Ascending aorta (tissue), 2 donors: ENCODE results near the gene SELENOO. TPM values are rescaled to one million over a fixed set of nuclear protein-coding genes. Genes with fewer than 3 reads are reported as not detected.

Experiments used
- DNase-seq, 2 donors: peaks; one replicate each; pipeline ENCODE4 v3.0.0-alpha.2; 2019; ENCODE audit warnings: low spot score in 2 of 2
- H3K27ac ChIP-seq, 2 donors: fragments of 200-600 bp; sonication (generic); one replicate each; pipeline ENCODE4 v1.5.1; 2016 to 2017; ENCODE audit warnings: mild to moderate bottlenecking in 1 of 2
- H3K27me3 ChIP-seq: fragments of 200-600 bp; sonication (generic); one replicate; pipeline ENCODE4 v1.5.1; 2017
- H3K36me3 ChIP-seq, 2 donors: fragments of 200-600 bp; sonication (generic); one replicate each; pipeline ENCODE4 v1.5.1; 2016
- H3K4me1 ChIP-seq, 2 donors: fragments of 200-600 bp; sonication (generic); one replicate each; pipeline ENCODE4 v1.5.1; 2016 to 2017; ENCODE audit warnings: mild to moderate bottlenecking in 1 of 2
- H3K4me3 ChIP-seq, 2 donors: fragments of 200-600 bp; sonication (generic); one replicate each; pipeline ENCODE4 v1.5.1; 2016 to 2017; ENCODE audit warnings: mild to moderate bottlenecking in 1 of 2
- H3K9me3 ChIP-seq, 2 donors: fragments of 200-600 bp; sonication (generic); one replicate each; pipeline ENCODE4 v1.5.1; 2016
- CTCF ChIP-seq, 3 experiments: fragments of 200-600 bp in 2 of 3; fragments of 450-650 bp in 1 of 3; sonication (generic) in 2 of 3; IDR thresholded peaks; one replicate each; pipeline ENCODE4 v1.5.1; 2016 to 2019; ENCODE audit warnings: antibody characterized with exemption in 3 of 3, mild to moderate bottlenecking in 1 of 3, moderate library complexity in 1 of 3
- intact Hi-C: fragments of 100-400 bp; cut with DNase I; formaldehyde crosslinking; loops from one replicate; pipeline ENCODE4 v1.15.1; 2023
- total RNA-seq: library from RNA; depleted of rRNA; stranded (reverse); fragments of >200 nt; gene quantifications from one replicate; pipeline ENCODE4 v1.1.0, GENCODE V29; 2016

Gene SELENOO
- total RNA-seq, 1 donor from 2014 or later: 41.7 TPM

DNA sequence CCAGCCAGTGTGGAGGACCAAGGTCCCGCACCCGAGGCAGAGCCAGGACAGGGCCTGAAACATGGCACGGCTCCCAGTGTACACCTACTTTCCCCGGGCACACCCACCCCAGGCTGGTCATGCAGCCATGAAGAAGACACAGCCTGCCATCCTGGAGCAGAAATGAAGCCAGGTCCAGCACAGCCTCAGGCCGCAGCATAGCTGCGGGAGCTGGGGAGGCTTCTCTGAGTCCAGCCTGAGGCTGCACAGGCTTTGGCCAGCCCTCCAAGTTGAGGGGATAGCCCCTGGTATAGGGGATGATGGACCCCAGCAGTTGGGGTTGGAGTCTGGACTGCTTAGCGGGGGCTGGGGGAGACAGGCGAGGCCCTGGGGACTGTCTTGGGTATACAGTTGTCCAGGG, 53.1 kb downstream of the SELENOO start:
- TF ChIP-seq CTCF (IDR thresholded peaks at IDR 0.05): no peak
- H3K36me3 ChIP-seq: no peaks in the 10 kb centered on the region
- no peak overlapping the region for H3K4me3 ChIP-seq
- H3K9me3 ChIP-seq: no peaks in the 10 kb centered on the region
- no peak overlapping the region for H3K27ac ChIP-seq
- H3K4me1 ChIP-seq: peaks cover 11 to 19% of the 10 kb centered on the region in 2 donors
- no peak for DNase-seq
- intact Hi-C loops: loop anchor here (2.0 kb wide), 1 partner anchor 17 kb away; the partner anchor contains the start of gene MAPK11
- no peaks in the 10 kb centered on the region for H3K27me3 ChIP-seq

GRCh38 chr22:50255099-50255498, 54.3 kb downstream of the SELENOO start:
- no peak for TF ChIP-seq CTCF (IDR thresholded peaks at IDR 0.05)
- H3K4me1 ChIP-seq: peaks cover 5 to 15% of the 10 kb centered on the region in 2 donors
- H3K36me3 ChIP-seq: no peaks in the 10 kb centered on the region
- DNase-seq: no peak
- no peaks in the 10 kb centered on the region for H3K9me3 ChIP-seq
- H3K27ac ChIP-seq: no peak overlapping the region
- intact Hi-C loops: no loop called here
- no peaks in the 10 kb centered on the region for H3K27me3 ChIP-seq
- no peak overlapping the region for H3K4me3 ChIP-seq

DNA sequence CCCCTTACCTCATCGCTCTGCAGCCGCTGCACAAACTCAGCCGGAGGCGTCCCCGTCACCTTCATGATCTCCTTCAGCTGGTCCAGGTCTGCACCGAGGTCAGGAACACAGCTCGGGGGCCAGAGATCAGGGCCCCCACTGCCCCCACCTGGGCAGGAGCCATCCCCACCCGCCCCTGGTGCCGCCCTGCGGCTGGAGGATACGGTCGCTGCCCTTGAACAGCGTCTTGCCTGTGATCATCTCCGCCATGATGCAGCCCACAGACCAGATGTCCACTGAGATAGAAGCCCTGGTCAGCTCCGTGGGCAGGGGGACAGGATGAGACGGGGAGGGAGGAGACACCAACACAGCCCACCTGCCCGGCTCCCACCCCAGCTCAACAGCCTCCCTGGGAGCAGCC, 54.8 kb downstream of the SELENOO start:
- Histone ChIP-seq H3K9me3 (no peaks in the 10 kb centered on the region), H3K27ac (no peak overlapping the region), H3K4me3 (no peak overlapping the region), H3K36me3 (no peaks in the 10 kb centered on the region), H3K4me1 (peaks cover 0 to 10% of the 10 kb centered on the region in 2 donors), H3K27me3 (no peaks in the 10 kb centered on the region)
- no peak for DNase-seq
- no peak for TF ChIP-seq CTCF (IDR thresholded peaks at IDR 0.05)
- intact Hi-C loops: no loop called here

DNA sequence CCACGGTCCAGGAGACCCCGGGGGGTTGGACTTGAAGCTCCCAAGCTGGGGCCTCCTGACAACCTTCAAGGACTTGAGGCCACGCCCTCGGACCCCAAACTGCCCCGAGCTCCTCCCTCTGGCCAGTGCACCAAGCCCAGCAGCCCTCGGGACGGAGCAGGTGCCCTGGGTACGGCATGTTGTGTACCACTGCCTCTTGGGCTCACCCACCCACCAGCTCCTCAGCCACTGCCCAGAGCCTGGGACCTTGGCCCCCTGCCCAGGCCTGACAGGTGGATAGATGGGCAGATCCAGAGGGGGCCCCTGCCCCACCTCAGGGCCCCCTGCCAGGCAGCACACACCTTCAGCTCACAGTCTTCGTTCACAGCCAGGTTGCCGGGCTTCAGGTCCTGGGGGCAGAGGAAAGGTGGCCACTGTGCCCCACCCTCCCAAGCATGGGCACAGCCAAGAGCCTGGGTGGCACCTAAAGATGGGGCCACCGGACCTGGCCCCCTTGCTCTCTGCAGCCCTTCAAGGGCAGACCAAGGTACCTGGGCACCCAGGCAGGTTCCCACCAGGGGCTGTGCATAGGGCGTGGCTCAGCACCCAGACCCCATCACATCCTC, 55.5 kb downstream of the SELENOO start:
- no peaks in the 10 kb centered on the region for H3K9me3 ChIP-seq
- no peak overlapping the region for H3K27ac ChIP-seq
- H3K36me3 ChIP-seq: no peaks in the 10 kb centered on the region
- H3K4me3 ChIP-seq: no peak overlapping the region
- DNase-seq: no peak
- peaks cover 0 to 7% of the 10 kb centered on the region in 2 donors for H3K4me1 ChIP-seq
- intact Hi-C loops: no loop called here
- no peaks in the 10 kb centered on the region for H3K27me3 ChIP-seq
- no peak for TF ChIP-seq CTCF (IDR thresholded peaks at IDR 0.05)

DNA sequence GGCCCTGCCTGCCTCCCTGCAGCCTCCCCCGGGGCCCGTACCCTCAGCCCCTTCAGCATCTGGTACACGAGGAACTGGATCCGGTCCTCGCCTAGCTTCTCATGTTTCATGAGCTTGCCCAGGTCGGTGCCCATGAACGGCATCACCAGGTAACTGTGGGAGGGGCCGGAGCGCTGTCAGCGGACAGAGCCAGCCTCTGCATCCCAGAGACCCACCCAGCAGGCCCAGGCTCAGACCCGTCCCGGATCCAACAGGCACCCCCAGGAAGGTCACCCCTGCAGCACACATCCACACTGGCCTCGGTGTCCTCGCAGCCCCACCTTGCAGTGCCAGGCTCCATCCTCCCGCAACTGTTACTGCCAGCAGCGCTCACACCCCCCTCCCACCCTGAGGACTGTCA, 56.2 kb downstream of the SELENOO start:
- no peaks in the 10 kb centered on the region for H3K9me3 ChIP-seq
- peaks cover 0 to 5% of the 10 kb centered on the region in 2 donors for H3K4me1 ChIP-seq
- no peak overlapping the region for H3K4me3 ChIP-seq
- no peaks in the 10 kb centered on the region for H3K27me3 ChIP-seq
- intact Hi-C loops: no loop called here
- TF ChIP-seq CTCF (IDR thresholded peaks at IDR 0.05): no peak
- DNase-seq: no peak
- H3K27ac ChIP-seq: no peak overlapping the region
- no peaks in the 10 kb centered on the region for H3K36me3 ChIP-seq
